Caco-2 (cell line): ENCODE data around the gene CMSS1. TPM values are rescaled to one million over a fixed set of nuclear protein-coding genes. Genes with fewer than 3 reads are reported as not detected.

Source experiments
- BruUV-seq: library from RNA; stranded (reverse); fragments of 400-500 nt; replicated peaks from 2 replicates; lab custom pipeline; 2021; lab: Mats Ljungman, UMichigan
- CTCF ChIA-PET: fragments of 300-600 bp; sonication (Branson Sonifier 250); formaldehyde crosslinking; loops from one replicate; lab custom pipeline; 2022; ENCODE audit warnings: antibody characterized with exemption; lab: Charles Lee
- POLR2A ChIA-PET: fragments of 300-600 bp; sonication (Branson Sonifier 250); formaldehyde crosslinking; loops from one replicate; lab custom pipeline; 2022; ENCODE audit warnings: antibody characterized with exemption; lab: Charles Lee
- DNase-seq, 2 experiments: peaks; one replicate each; pipeline versions ENCODE4 v3.0.0 to v3.0.0-alpha.2; 2020 to 2022
- H3K27me3 ChIP-seq: replicated peaks from 2 replicates; pipeline ENCODE4 v1.6.0; 2011; ENCODE audit warnings: low read length; ENCODE audit not compliant: control insufficient read depth, insufficient read depth
- H3K36me3 ChIP-seq: 2 replicates; pipeline ENCODE4 v1.5.1; 2011; ENCODE audit warnings: low read length; ENCODE audit not compliant: control insufficient read depth, insufficient read depth
- H3K4me1 ChIP-seq: fragments of 250-450 bp; sonication (Bioruptor Pico); 2 replicates; pipeline ENCODE4 v1.5.1; 2020; ENCODE audit warnings: mild to moderate bottlenecking
- H3K4me3 ChIP-seq: 2 replicates; pipeline ENCODE4 v1.5.1; 2011; ENCODE audit warnings: low read depth, mild to moderate bottlenecking, control low read depth, low read length
- H3K9me3 ChIP-seq: fragments of 250-450 bp; sonication (Bioruptor Pico); 2 replicates; pipeline ENCODE4 v1.5.1; 2020; ENCODE audit warnings: mild to moderate bottlenecking, moderate library complexity
- H3K27ac Mint-ChIP-seq: one replicate; pipeline ENCODE4 v1.8.0; 2022; ENCODE audit warnings: mixed read lengths; ENCODE audit not compliant: unreplicated experiment
- H3K27me3 Mint-ChIP-seq: one replicate; pipeline ENCODE4 v1.8.0; 2022; ENCODE audit warnings: mixed read lengths; ENCODE audit not compliant: insufficient read depth, unreplicated experiment
- H3K36me3 Mint-ChIP-seq: one replicate; pipeline ENCODE4 v1.8.0; 2022; ENCODE audit warnings: mild to moderate bottlenecking, mixed read lengths; ENCODE audit not compliant: insufficient read depth, unreplicated experiment
- H3K4me1 Mint-ChIP-seq: one replicate; pipeline ENCODE4 v1.8.0; 2022; ENCODE audit warnings: low read depth, mixed read lengths; ENCODE audit not compliant: unreplicated experiment
- H3K4me3 Mint-ChIP-seq: one replicate; pipeline ENCODE4 v1.8.0; 2022; ENCODE audit warnings: mild to moderate bottlenecking, moderate library complexity, mixed read lengths; ENCODE audit not compliant: unreplicated experiment
- H3K9me3 Mint-ChIP-seq: one replicate; pipeline ENCODE4 v1.8.0; 2022; ENCODE audit warnings: mixed read lengths; ENCODE audit not compliant: unreplicated experiment
- CTCF ChIP-seq, 2 experiments: fragments of 200-600 bp in 1 of 2; IDR thresholded peaks; 1 replicate in 1 of 2; 2 replicates in 1 of 2; pipeline versions ENCODE4 v1.5.1 to v1.8.0; 2011 to 2022; ENCODE audit warnings: antibody characterized with exemption in 1 of 2, control low read depth in 1 of 2, inconsistent platforms in 1 of 2, low read depth in 1 of 2, low read length in 1 of 2, mild to moderate bottlenecking in 1 of 2, moderate library complexity in 1 of 2; ENCODE audit not compliant: insufficient read depth in 1 of 2, severe bottlenecking in 1 of 2, unreplicated experiment in 1 of 2
- intact Hi-C: fragments of 100-400 bp; cut with micrococcal nuclease; formaldehyde crosslinking; loops from one replicate; pipeline ENCODE4 v1.10.0; 2022; ENCODE audit not compliant: unreplicated experiment
- total RNA-seq: library from RNA; stranded (reverse); gene quantifications from 2 replicates; pipeline ENCODE4 v1.2.3, GENCODE V29; 2022

Gene CMSS1
- total RNA-seq, 1 experiment from 2014 or later = 54.4 TPM

DNA sequence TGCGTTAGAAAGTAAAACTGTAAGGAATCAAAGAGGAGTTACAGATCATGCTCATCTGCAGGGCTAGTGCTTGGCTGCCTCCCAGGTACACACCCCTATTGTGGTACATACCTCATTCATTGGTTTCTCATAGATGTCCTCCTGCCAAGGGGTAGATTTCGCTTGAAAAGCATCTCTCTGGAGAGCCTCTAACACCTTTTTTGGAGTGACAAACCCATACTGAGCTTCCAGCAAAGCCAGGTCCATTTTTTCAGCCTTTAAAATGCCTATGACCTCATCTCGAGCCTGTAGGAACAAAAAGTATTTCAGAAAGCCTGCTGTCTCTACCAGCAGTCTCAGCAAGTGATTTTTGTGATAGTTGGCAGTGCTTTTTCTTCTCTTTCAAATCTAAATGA, 112.1 kb downstream of the CMSS1 start:
- H3K9me3 Mint-ChIP-seq = no peaks in the 10 kb centered on the region
- H3K27me3 Mint-ChIP-seq = no peaks in the 10 kb centered on the region
- no peak overlapping the region for H3K4me3 ChIP-seq
- peaks cover 42% of the 10 kb centered on the region for H3K4me1 ChIP-seq
- TF ChIP-seq CTCF (IDR thresholded peaks at IDR 0.05; ENCODE audit: insufficient read depth in 1 of 2, low read depth in 1 of 2, low read length in 1 of 2, severe bottlenecking in 1 of 2, unreplicated experiment in 1 of 2) = no peak
- no TSS peak for BruUV-seq
- H3K4me3 Mint-ChIP-seq = no peak overlapping the region
- CTCF ChIA-PET = no interaction called here
- H3K36me3 ChIP-seq = no peaks in the 10 kb centered on the region
- H3K4me1 Mint-ChIP-seq = peaks cover 20% of the 10 kb centered on the region
- no peaks in the 10 kb centered on the region for H3K27me3 ChIP-seq
- no peaks in the 10 kb centered on the region for H3K9me3 ChIP-seq
- no peak for DNase-seq
- H3K36me3 Mint-ChIP-seq = no peaks in the 10 kb centered on the region
- intact Hi-C loops = loop anchor here (1.0 kb wide), 1 partner anchor 8 kb away; no protein-coding TSS in a partner anchor
- H3K27ac Mint-ChIP-seq = no peak overlapping the region
- POLR2A ChIA-PET = no interaction called here

- Mint-ChIP-seq H3K4me3 (peak overlapping the region; percentile 51), H3K36me3 (no peaks in the 10 kb centered on the region), H3K27me3 (no peaks in the 10 kb centered on the region), H3K27ac (no peak overlapping the region), H3K9me3 (no peaks in the 10 kb centered on the region), H3K4me1 (peaks cover 21% of the 10 kb centered on the region)
- H3K36me3 ChIP-seq = no peaks in the 10 kb centered on the region
- H3K9me3 ChIP-seq = no peaks in the 10 kb centered on the region
- ChIA-PET POLR2A (no interaction called here), CTCF (interaction anchor here (0.6 kb wide), 1 partner anchor 323 kb away, joined by 4 read pairs; no protein-coding TSS in a partner anchor)
- no peak for TF ChIP-seq CTCF (IDR thresholded peaks at IDR 0.05; ENCODE audit: insufficient read depth in 1 of 2, low read depth in 1 of 2, low read length in 1 of 2, severe bottlenecking in 1 of 2, unreplicated experiment in 1 of 2)
- H3K4me1 ChIP-seq = peaks cover 41% of the 10 kb centered on the region
- no peaks in the 10 kb centered on the region for H3K27me3 ChIP-seq
- peak; percentile 54 to 67 for DNase-seq
- no TSS peak for BruUV-seq
- intact Hi-C loops = loop anchor here (1.0 kb wide), 5 partner anchors 36 to 150 kb away; no protein-coding TSS in a partner anchor
- H3K4me3 ChIP-seq = no peak overlapping the region
These were observed 113.4 kb downstream of the CMSS1 start for GRCh38 chr3:99931059-99931458.

GRCh38 chr3:99933971-99934750, 116.5 kb downstream of the CMSS1 start:
- Mint-ChIP-seq H3K27me3 (no peaks in the 10 kb centered on the region), H3K27ac (no peak overlapping the region), H3K4me1 (peaks cover 16% of the 10 kb centered on the region), H3K9me3 (no peaks in the 10 kb centered on the region), H3K36me3 (no peaks in the 10 kb centered on the region), H3K4me3 (no peak overlapping the region)
- Histone ChIP-seq H3K27me3 (no peaks in the 10 kb centered on the region), H3K9me3 (no peaks in the 10 kb centered on the region), H3K4me1 (peaks cover 38% of the 10 kb centered on the region), H3K4me3 (no peak overlapping the region), H3K36me3 (no peaks in the 10 kb centered on the region)
- no peak for DNase-seq
- intact Hi-C loops = no loop called here
- POLR2A ChIA-PET = no interaction called here
- no TSS peak for BruUV-seq
- CTCF ChIA-PET = no interaction called here
- TF ChIP-seq CTCF (IDR thresholded peaks at IDR 0.05; ENCODE audit: insufficient read depth in 1 of 2, low read depth in 1 of 2, low read length in 1 of 2, severe bottlenecking in 1 of 2, unreplicated experiment in 1 of 2) = no peak
